GM12878 (cell line): ENCODE measurements around the gene TAPBP. TPM values are rescaled to one million over a fixed set of nuclear protein-coding genes. Genes with fewer than 3 reads are reported as not detected.

Experiments
- ATAC-seq: fragments of 200-7000 bp; cut with Tn5 transposase; 3 replicates; pipeline ENCODE4 v1.9.1; 2020; ENCODE audit warnings: mild to moderate bottlenecking, moderate library complexity
- BruUV-seq: library from RNA; stranded (reverse); fragments of 400-500 nt; replicated peaks from 2 replicates; lab custom pipeline; 2021; lab: Mats Ljungman, UMichigan
- CTCF ChIA-PET: fragments of 300-600 bp; sonication (Branson Sonifier 250); formaldehyde crosslinking; extraction: SDS; loops from one replicate; lab custom pipeline; 2021; ENCODE audit warnings: inconsistent platforms; lab: Yijun Ruan, JAX
- POLR2A ChIA-PET: fragments of 350-600 bp; formaldehyde crosslinking; extraction: SDS; loops from one replicate; lab custom pipeline; 2021; ENCODE audit warnings: inconsistent platforms; lab: Charles Lee
- RAD21 ChIA-PET: fragments of 300-600 bp; sonication (Branson Sonifier 250); formaldehyde crosslinking; loops from one replicate; lab custom pipeline; 2023; ENCODE audit warnings: antibody characterized with exemption; ENCODE audit not compliant: unreplicated experiment; lab: Charles Lee
- SMC1A ChIA-PET: fragments of 300-600 bp; sonication (Branson Sonifier 250); formaldehyde crosslinking; loops from one replicate; lab custom pipeline; 2023; ENCODE audit not compliant: unreplicated experiment, uncharacterized antibody; lab: Charles Lee
- DNase-seq: peaks from one replicate; pipeline ENCODE4 v3.0.0-alpha.2; 2011; ENCODE audit warnings: low read depth, low spot score
- FAIRE-seq: peaks from 3 replicates; lab custom pipeline; 2011; peaks lifted over from hg19 to GRCh38; lab: Jason Lieb, UNC
- H2AFZ ChIP-seq: 2 replicates; pipeline ENCODE4 v1.6.0; 2011; ENCODE audit warnings: low read depth, low read length, control low read depth; ENCODE audit not compliant: control insufficient read depth
- H3K27ac ChIP-seq: 2 replicates; pipeline ENCODE4 v1.5.1; 2011; ENCODE audit warnings: control low read depth; ENCODE audit not compliant: control insufficient read depth, insufficient read depth
- H3K27me3 ChIP-seq, 2 experiments: replicated peaks in 1 of 2; 2 replicates each; pipeline versions ENCODE4 v1.6.0 to v1.6.1; 2011; ENCODE audit warnings: low read length in 1 of 2; ENCODE audit not compliant: control insufficient read depth in 2 of 2, insufficient read depth in 2 of 2
- H3K36me3 ChIP-seq, 2 experiments: 2 replicates each; pipeline ENCODE4 v1.5.1; 2011; ENCODE audit warnings: low read length in 1 of 2; ENCODE audit not compliant: control insufficient read depth in 2 of 2, insufficient read depth in 2 of 2
- H3K4me1 ChIP-seq: 2 replicates; pipeline ENCODE4 v1.6.1; 2011; ENCODE audit warnings: mild to moderate bottlenecking, low read length, moderate library complexity, mixed read lengths; ENCODE audit not compliant: control insufficient read depth, insufficient read depth
- H3K4me2 ChIP-seq: 2 replicates; pipeline ENCODE4 v1.6.0; 2011; ENCODE audit warnings: control low read depth; ENCODE audit not compliant: control insufficient read depth, insufficient read depth
- H3K4me3 ChIP-seq: fragments of 200-600 bp; sonication (generic); 2 replicates; pipeline ENCODE4 v1.5.1; 2016
- H3K79me2 ChIP-seq: 2 replicates; pipeline ENCODE4 v1.6.0; 2011; ENCODE audit warnings: low read length; ENCODE audit not compliant: control insufficient read depth, insufficient read depth
- H3K9ac ChIP-seq: 2 replicates; pipeline ENCODE4 v1.8.0; 2011; ENCODE audit warnings: low read length, control low read depth, mixed read lengths; ENCODE audit not compliant: control insufficient read depth, insufficient read depth
- H3K9me3 ChIP-seq: replicated peaks from 3 replicates; pipeline ENCODE4 v1.5.1; 2011; ENCODE audit warnings: mild to moderate bottlenecking, low read length; ENCODE audit not compliant: control insufficient read depth, insufficient read depth
- H4K20me1 ChIP-seq: 2 replicates; pipeline ENCODE4 v1.6.0; 2011; ENCODE audit not compliant: control insufficient read depth, insufficient read depth
- CHD1 ChIP-seq: IDR thresholded peaks from 2 replicates; pipeline ENCODE4 v1.6.1; 2012; ENCODE audit warnings: low read depth, low read length, improper control_type of control experiment
- EP300 ChIP-seq, 2 experiments: fragments of 150-350 bp in 1 of 2; IDR thresholded peaks; 2 replicates each; pipeline ENCODE4 v1.6.1; 2011 to 2012; ENCODE audit warnings: low read depth in 2 of 2, low read length in 2 of 2, borderline replicate concordance in 1 of 2, improper control_type of control experiment in 1 of 2, inconsistent platforms in 1 of 2; ENCODE audit not compliant: control insufficient read depth in 1 of 2
- EZH2 ChIP-seq: IDR thresholded peaks from 2 replicates; pipeline ENCODE4 v1.6.1; 2012; ENCODE audit warnings: low read depth, mild to moderate bottlenecking, control low read depth, inconsistent platforms, low read length, borderline replicate concordance; ENCODE audit not compliant: control insufficient read depth
- MXI1 ChIP-seq: fragments of 150-350 bp; IDR thresholded peaks from 2 replicates; pipeline ENCODE4 v1.6.1; 2011; ENCODE audit warnings: low read depth, mild to moderate bottlenecking, inconsistent platforms, low read length, improper control_type of control experiment
- SMARCA5 ChIP-seq: fragments of 450-650 bp; IDR thresholded peaks from 2 replicates; pipeline ENCODE4 v1.6.1; 2017; ENCODE audit warnings: mild to moderate bottlenecking
- WGBS: methylation state at CpG from one replicate; pipeline ENCODE4 v1.1.6; 2016; ENCODE audit warnings: low lambda C conversion rate; ENCODE audit not compliant: insufficient replicate concordance, insufficient coverage; ENCODE audit errors: missing lambda C conversion rate; 5-methylcytosine and 5-hydroxymethylcytosine counted together
- in situ Hi-C: fragments of 300-500 bp; cut with MboI; formaldehyde crosslinking; loops from 9 replicates; pipeline ENCODE4 v1.14.3; 2018; ENCODE audit warnings: mixed read lengths
- intact Hi-C: fragments of 100-400 bp; cut with micrococcal nuclease; formaldehyde crosslinking; loops from one replicate; pipeline ENCODE4 v1.14.2; 2022; ENCODE audit not compliant: unreplicated experiment
- polyA plus RNA-seq, 11 experiments: library from polyadenylated mRNA; depleted of rRNA in 4 of 11; unstranded in 6 of 11; stranded (reverse) in 5 of 11; fragments of >200 nt; fragmentation: Nextera tagmentation in 4 of 11; fragmentation: Illumina TruSeq in 1 of 11; extraction: Ambion mirVana in 4 of 11; extraction: Trizol in 1 of 11; gene quantifications; 1 replicate in 1 of 11; 2 replicates in 10 of 11; pipeline versions ENCODE4 v1.2.1 to v1.2.3, GENCODE V29; 2011 to 2016; ENCODE audit warnings: inconsistent platforms in 2 of 11, missing spikeins in 2 of 11, low read depth in 1 of 11
- total RNA-seq, 4 experiments: library from RNA; depleted of rRNA in 3 of 4; stranded (reverse); fragments of >200 nt in 3 of 4; fragmentation: Illumina TruSeq in 1 of 4; extraction: Trizol in 1 of 4; gene quantifications; 2 replicates each; pipeline versions ENCODE4 v1.2.1 to v1.2.3, GENCODE V29; 2013 to 2021
- TF ChIP-seq, protein P1 (sequence below): fragments of 450-650 bp; IDR thresholded peaks from 2 replicates; pipeline ENCODE4 v1.6.1; 2018; ENCODE audit warnings: mild to moderate bottlenecking, low read depth, moderate library complexity; ENCODE audit not compliant: partially characterized antibody

Gene TAPBP
- total and polyA plus RNA-seq, 10 of the 15 experiments (the other 5 are each of a cell fraction or from before 2014, with no cell fraction given): 14.6 to 210 (median 78.1) TPM

DNA sequence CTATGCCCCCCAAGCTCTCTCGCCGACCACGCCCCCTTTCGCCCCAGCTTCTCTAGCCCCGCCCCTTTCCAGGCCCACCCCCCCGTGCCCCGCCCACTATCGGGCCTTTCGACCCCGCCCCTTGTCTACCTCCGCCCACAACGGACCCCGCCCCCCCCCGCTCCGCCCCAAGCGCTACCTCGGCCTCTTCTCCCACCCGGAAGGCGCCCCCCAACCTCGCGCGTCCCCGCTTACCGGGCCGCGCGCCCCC lies 3.5 kb upstream of the TAPBP start (continued):
- TF ChIP-seq, protein P1, sequence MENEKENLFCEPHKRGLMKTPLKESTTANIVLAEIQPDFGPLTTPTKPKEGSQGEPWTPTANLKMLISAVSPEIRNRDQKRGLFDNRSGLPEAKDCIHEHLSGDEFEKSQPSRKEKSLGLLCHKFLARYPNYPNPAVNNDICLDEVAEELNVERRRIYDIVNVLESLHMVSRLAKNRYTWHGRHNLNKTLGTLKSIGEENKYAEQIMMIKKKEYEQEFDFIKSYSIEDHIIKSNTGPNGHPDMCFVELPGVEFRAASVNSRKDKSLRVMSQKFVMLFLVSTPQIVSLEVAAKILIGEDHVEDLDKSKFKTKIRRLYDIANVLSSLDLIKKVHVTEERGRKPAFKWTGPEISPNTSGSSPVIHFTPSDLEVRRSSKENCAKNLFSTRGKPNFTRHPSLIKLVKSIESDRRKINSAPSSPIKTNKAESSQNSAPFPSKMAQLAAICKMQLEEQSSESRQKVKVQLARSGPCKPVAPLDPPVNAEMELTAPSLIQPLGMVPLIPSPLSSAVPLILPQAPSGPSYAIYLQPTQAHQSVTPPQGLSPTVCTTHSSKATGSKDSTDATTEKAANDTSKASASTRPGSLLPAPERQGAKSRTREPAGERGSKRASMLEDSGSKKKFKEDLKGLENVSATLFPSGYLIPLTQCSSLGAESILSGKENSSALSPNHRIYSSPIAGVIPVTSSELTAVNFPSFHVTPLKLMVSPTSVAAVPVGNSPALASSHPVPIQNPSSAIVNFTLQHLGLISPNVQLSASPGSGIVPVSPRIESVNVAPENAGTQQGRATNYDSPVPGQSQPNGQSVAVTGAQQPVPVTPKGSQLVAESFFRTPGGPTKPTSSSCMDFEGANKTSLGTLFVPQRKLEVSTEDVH: no peak
- TF ChIP-seq EZH2: no peak
- TF ChIP-seq, all 136 proteins: peak for 0

DNA sequence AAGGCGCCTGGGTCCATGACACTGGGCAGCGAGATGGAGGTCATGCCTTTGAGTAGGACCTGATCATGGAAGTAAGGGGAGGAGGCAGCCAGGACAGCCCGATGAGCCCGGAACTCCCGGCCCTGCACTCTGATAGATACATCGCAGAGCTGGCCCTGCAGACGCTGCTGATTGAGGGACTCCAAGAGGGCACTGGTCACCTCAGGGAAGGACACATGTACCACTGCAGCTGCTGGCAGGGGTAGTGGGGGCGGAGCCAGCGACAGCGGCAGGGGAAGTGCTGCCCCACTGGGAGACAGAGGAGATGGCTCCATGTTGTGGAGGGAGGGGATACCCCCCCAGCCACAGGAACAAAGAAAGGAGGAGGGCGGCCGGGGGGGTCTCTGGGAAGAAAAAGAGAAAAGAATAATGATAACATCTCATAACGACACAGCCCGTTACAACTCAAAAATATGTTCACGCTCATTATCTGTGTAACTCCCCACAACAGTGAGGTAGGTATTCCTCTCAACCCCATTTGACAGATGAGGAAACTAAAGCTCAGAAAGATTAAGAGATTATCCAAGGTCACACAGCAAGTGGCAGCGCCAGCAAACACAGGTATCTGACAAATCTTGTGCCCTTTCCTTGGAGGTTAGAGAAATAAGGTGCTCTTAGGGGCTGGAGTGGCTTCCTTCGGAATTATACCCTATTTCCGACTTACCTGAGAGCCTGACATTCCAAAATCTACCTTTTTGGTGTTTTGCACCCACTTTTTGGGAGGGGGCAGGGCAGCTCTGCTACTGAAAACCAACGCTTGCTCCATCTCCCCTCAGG lies 2.9 kb upstream of the TAPBP start:
- no peak overlapping the region for H3K27ac ChIP-seq
- intact Hi-C loops: loop anchor here (5.0 kb wide), 1 partner anchor 100 kb away; the partner anchor contains the start of gene CUTA

More for the DNA sequence above, 2.9 kb upstream of the TAPBP start:
- H3K4me3 ChIP-seq: peak overlapping the region; percentile 38; the same call in 1 of the 2 replicates
- FAIRE-seq (no peak), ATAC-seq (no peak), DNase-seq (no peak)
- peak overlapping the region; percentile 75 for H3K4me2 ChIP-seq
- 0 out of 2 replicates have a peak, but pooled peaks cover 3% of the 10 kb centered on the region for H4K20me1 ChIP-seq
- ChIA-PET CTCF (interaction anchor here (1.3 to 2.7 kb wide), 3 partner anchors 28 to 108 kb away, joined by 4 to 19 read pairs (median 6); partner anchors contain the start of gene RING1), POLR2A (interaction anchor here (0.5 to 2.0 kb wide), 7 partner anchors 16 to 109 kb away, joined by 3 to 12 read pairs (median 7); partner anchors contain the start of genes B3GALT4, RGL2, RPS18 and VPS52), SMC1A (interaction anchor here (1.3 to 1.5 kb wide), 2 partner anchors 28 kb away, joined by 4 to 13 read pairs; partner anchors contain the start of genes PFDN6 and WDR46), RAD21 (interaction anchor here (1.0 to 2.8 kb wide), 6 partner anchors 9 to 254 kb away, joined by 3 to 22 read pairs (median 5); partner anchors contain the start of gene B3GALT4)
- H3K4me1 ChIP-seq: peaks cover 35% of the 10 kb centered on the region
- peaks cover 55% of the 10 kb centered on the region for H3K79me2 ChIP-seq
- WGBS: 83% methylated on average over 18 of the region's 19 CpGs
- H3K9me3 ChIP-seq: no peaks in the 10 kb centered on the region
- peaks cover 12 to 16% of the 10 kb centered on the region in 2 experiments; a peak in 3 of 4 replicates for H3K36me3 ChIP-seq
- BruUV-seq: no TSS peak
- no peak overlapping the region for H2AFZ ChIP-seq
- TF ChIP-seq EP300 (IDR thresholded peaks at IDR 0.05; ENCODE audit: borderline replicate concordance in 1 of 2, control insufficient read depth in 1 of 2, low read depth in 2 of 2, low read length in 2 of 2) (no peak), MXI1 (no peak), CHD1 (no peak), SMARCA5 (0 out of 2 replicates have a peak, but pooled peaks have one; percentile 20)
- in situ Hi-C loops: no loop called here
- no peak overlapping the region for H3K9ac ChIP-seq
- H3K27me3 ChIP-seq: no peaks in the 10 kb centered on the region
